ENCODE results near the gene COMMD1.
"Not testable (repeated sequence)": the region's sequence is repeated elsewhere in the genome, so short reads cannot be mapped to it uniquely, and the experiment has no call there.

COMMD1 gene

GRCh38 chr2:62071760-62072680, 166.5 kb downstream of the COMMD1 start:
- no peak for DNase-seq

- DNase-seq, result no peak
Observed at GRCh38 chr2:62074233-62074632, 168.8 kb downstream of the COMMD1 start.

GRCh38 chr2:62076980-62077638, 171.6 kb downstream of the COMMD1 start:
- DNase-seq, result no peak

GRCh38 chr2:62084801-62085200, 179.3 kb downstream of the COMMD1 start:
- DNase-seq, result no peak

GRCh38 chr2:62089658-62090057, 184.2 kb downstream of the COMMD1 start:
- no peak for DNase-seq

- DNase-seq, result no peak
Observed at GRCh38 chr2:62091471-62091870, 186.0 kb downstream of the COMMD1 start.

- DNase-seq, result no peak
Observed at GRCh38 chr2:62099050-62099449, 193.6 kb downstream of the COMMD1 start.

- DNase-seq, result no peak
Observed at GRCh38 chr2:62099523-62100175, 194.2 kb downstream of the COMMD1 start.

- DNase-seq, result no peak
Observed at GRCh38 chr2:62101886-62102285, 196.4 kb downstream of the COMMD1 start.

GRCh38 chr2:62102402-62102920, 197.0 kb downstream of the COMMD1 start:
- DNase-seq, result no peak

GRCh38 chr2:62109554-62109953, 204.1 kb downstream of the COMMD1 start:
- DNase-seq, result no peak

- no peak for DNase-seq
Observed at GRCh38 chr2:62110415-62111025, 205.0 kb downstream of the COMMD1 start.

GRCh38 chr2:62112179-62112578, 206.7 kb downstream of the COMMD1 start:
- DNase-seq, result peak; percentile 4

GRCh38 chr2:62114564-62114963, 209.1 kb downstream of the COMMD1 start:
- DNase-seq, result no peak

- no peak for DNase-seq
Observed at GRCh38 chr2:62116983-62117382, 211.5 kb downstream of the COMMD1 start.

GRCh38 chr2:62118160-62118559, 212.7 kb downstream of the COMMD1 start:
- no peak for DNase-seq

GRCh38 chr2:62119311-62119974, 214.0 kb downstream of the COMMD1 start:
- no peak for DNase-seq

GRCh38 chr2:62126239-62126638, 220.8 kb downstream of the COMMD1 start:
- DNase-seq, result not testable (repeated sequence)

GRCh38 chr2:62133320-62133823, 227.9 kb downstream of the COMMD1 start:
- DNase-seq, result no peak

GRCh38 chr2:62136956-62137830, 231.7 kb downstream of the COMMD1 start:
- DNase-seq, result no peak

All from right kidney (tissue), 1 donor.